ENCODE data around the gene LUZP2. TPM values are rescaled to one million over a fixed set of nuclear protein-coding genes. Genes with fewer than 3 reads are reported as not detected.

LUZP2 gene
- total RNA-seq, 2 donors from 2014 or later, result 0.28 to 4.1 TPM

GRCh38 chr11:24556693-24557092 lies 59.8 kb downstream of the LUZP2 start:
- WGBS, result 88% methylated on average over 3 of the region's 3 CpGs
- Histone ChIP-seq H3K9me3 (no peaks in the 10 kb centered on the region), H3K27me3 (replicated peaks; ENCODE audit: insufficient read depth) (no peaks in the 10 kb centered on the region), H3K27ac (no peak overlapping the region), H3K4me3 (no peak overlapping the region), H3K4me1 (replicated peaks) (no peaks in the 10 kb centered on the region), H3K36me3 (no peaks in the 10 kb centered on the region)
- intact Hi-C loops (cut with DNase I), result no loop called here
- no peak for TF ChIP-seq CTCF (IDR thresholded peaks at IDR 0.05)
- TF ChIP-seq POLR2A (IDR thresholded peaks at IDR 0.05), result no peak
- no peak for TF ChIP-seq POLR2AphosphoS5 (IDR thresholded peaks at IDR 0.05)
- no peak for DNase-seq (ENCODE audit: low spot score)

- no peak for TF ChIP-seq CTCF (IDR thresholded peaks at IDR 0.05)
- TF ChIP-seq POLR2AphosphoS5 (IDR thresholded peaks at IDR 0.05), result no peak
- no peak for TF ChIP-seq POLR2A (IDR thresholded peaks at IDR 0.05)
- no peaks in the 10 kb centered on the region for H3K36me3 ChIP-seq
- no peak overlapping the region for H3K27ac ChIP-seq
- H3K4me1 ChIP-seq (replicated peaks), result no peaks in the 10 kb centered on the region
- H3K4me3 ChIP-seq, result no peak overlapping the region
- intact Hi-C loops (cut with DNase I), result no loop called here
- H3K27me3 ChIP-seq (replicated peaks; ENCODE audit: insufficient read depth), result no peaks in the 10 kb centered on the region
- H3K9me3 ChIP-seq, result no peaks in the 10 kb centered on the region
- DNase-seq (ENCODE audit: low spot score), result no peak
Observed at GRCh38 chr11:24559315-24559714, 62.5 kb downstream of the LUZP2 start.

- H3K4me3 ChIP-seq, result no peak overlapping the region
- no peaks in the 10 kb centered on the region for H3K36me3 ChIP-seq
- TF ChIP-seq POLR2A (IDR thresholded peaks at IDR 0.05) (no peak), CTCF (IDR thresholded peaks at IDR 0.05) (no peak), POLR2AphosphoS5 (IDR thresholded peaks at IDR 0.05) (no peak)
- H3K4me1 ChIP-seq (replicated peaks), result no peaks in the 10 kb centered on the region
- no peaks in the 10 kb centered on the region for H3K27me3 ChIP-seq (replicated peaks; ENCODE audit: insufficient read depth)
- H3K9me3 ChIP-seq, result no peaks in the 10 kb centered on the region
- no peak for DNase-seq (ENCODE audit: low spot score)
- intact Hi-C loops (cut with DNase I), result no loop called here
- WGBS, result 52% methylated on average over 4 of the region's 4 CpGs
- H3K27ac ChIP-seq, result no peak overlapping the region
Observed at GRCh38 chr11:24560324-24560723, 63.5 kb downstream of the LUZP2 start.

- TF ChIP-seq CTCF (IDR thresholded peaks at IDR 0.05), result no peak
- TF ChIP-seq POLR2AphosphoS5 (IDR thresholded peaks at IDR 0.05), result no peak
- no peak for TF ChIP-seq POLR2A (IDR thresholded peaks at IDR 0.05)
- no peaks in the 10 kb centered on the region for H3K36me3 ChIP-seq
- no peak overlapping the region for H3K4me3 ChIP-seq
- H3K9me3 ChIP-seq, result no peaks in the 10 kb centered on the region
- H3K27ac ChIP-seq, result no peak overlapping the region
- H3K27me3 ChIP-seq (replicated peaks; ENCODE audit: insufficient read depth), result no peaks in the 10 kb centered on the region
- no peak for DNase-seq (ENCODE audit: low spot score)
- intact Hi-C loops (cut with DNase I), result no loop called here
- no peaks in the 10 kb centered on the region for H3K4me1 ChIP-seq (replicated peaks)
Observed at GRCh38 chr11:24567380-24567779, 70.5 kb downstream of the LUZP2 start.

- Histone ChIP-seq H3K27ac (no peak overlapping the region), H3K36me3 (no peaks in the 10 kb centered on the region), H3K4me3 (no peak overlapping the region), H3K4me1 (replicated peaks) (no peaks in the 10 kb centered on the region), H3K27me3 (replicated peaks; ENCODE audit: insufficient read depth) (no peaks in the 10 kb centered on the region), H3K9me3 (no peaks in the 10 kb centered on the region)
- TF ChIP-seq POLR2AphosphoS5 (IDR thresholded peaks at IDR 0.05) (no peak), CTCF (IDR thresholded peaks at IDR 0.05) (no peak), POLR2A (IDR thresholded peaks at IDR 0.05) (no peak)
- WGBS, result 94% methylated on average over 1 of the region's 1 CpG
- DNase-seq (ENCODE audit: low spot score), result no peak
- intact Hi-C loops (cut with DNase I), result no loop called here
Observed at GRCh38 chr11:24572376-24572775, 75.5 kb downstream of the LUZP2 start.
